Measurements from ENCODE around the gene NAT8. TPM values are rescaled to one million over a fixed set of nuclear protein-coding genes. Genes with fewer than 3 reads are reported as not detected.
A peak's percentile ranks its signal among the peaks of the same experiment; 100 is the strongest.

NAT8 gene
- total RNA-seq, 1 donor from 2014 or later, result not detected

- H3K27me3 Mint-ChIP-seq (ENCODE audit: unreplicated experiment), result no peaks in the 10 kb centered on the region
- TF ChIP-seq CTCF (IDR thresholded peaks at IDR 0.05), result no peak
- H3K4me3 Mint-ChIP-seq (ENCODE audit: unreplicated experiment), result no peak overlapping the region
- DNase-seq (ENCODE audit: extremely low spot score, unreplicated experiment), result no peak
- H3K9me3 Mint-ChIP-seq (ENCODE audit: unreplicated experiment), result no peaks in the 10 kb centered on the region
- H3K4me1 Mint-ChIP-seq (ENCODE audit: unreplicated experiment), result no peaks in the 10 kb centered on the region
- no peak overlapping the region for H3K27ac Mint-ChIP-seq (ENCODE audit: unreplicated experiment)
- H3K36me3 Mint-ChIP-seq (ENCODE audit: unreplicated experiment), result peaks cover 25% of the 10 kb centered on the region
Measured at GRCh38 chr2:73601780-73602179, 40.4 kb downstream of the NAT8 start.

GRCh38 chr2:73594251-73594650 lies 48.0 kb downstream of the NAT8 start:
- no peak for DNase-seq (ENCODE audit: extremely low spot score, unreplicated experiment)
- no peak for TF ChIP-seq CTCF (IDR thresholded peaks at IDR 0.05)
- Mint-ChIP-seq H3K4me1 (ENCODE audit: unreplicated experiment) (peaks cover 18% of the 10 kb centered on the region), H3K4me3 (ENCODE audit: unreplicated experiment) (no peak overlapping the region), H3K9me3 (ENCODE audit: unreplicated experiment) (peaks cover 11% of the 10 kb centered on the region), H3K27me3 (ENCODE audit: unreplicated experiment) (no peaks in the 10 kb centered on the region), H3K36me3 (ENCODE audit: unreplicated experiment) (peaks cover 4% of the 10 kb centered on the region), H3K27ac (ENCODE audit: unreplicated experiment) (peak overlapping the region; percentile 12)

- Mint-ChIP-seq H3K9me3 (ENCODE audit: unreplicated experiment) (peaks cover 11% of the 10 kb centered on the region), H3K4me1 (ENCODE audit: unreplicated experiment) (peaks cover 18% of the 10 kb centered on the region), H3K36me3 (ENCODE audit: unreplicated experiment) (peaks cover 4% of the 10 kb centered on the region), H3K27ac (ENCODE audit: unreplicated experiment) (peak overlapping the region; percentile 12), H3K27me3 (ENCODE audit: unreplicated experiment) (no peaks in the 10 kb centered on the region), H3K4me3 (ENCODE audit: unreplicated experiment) (no peak overlapping the region)
- DNase-seq (ENCODE audit: extremely low spot score, unreplicated experiment), result no peak
- no peak for TF ChIP-seq CTCF (IDR thresholded peaks at IDR 0.05)
Measured at GRCh38 chr2:73593680-73594079, 48.5 kb downstream of the NAT8 start.

Other genes starting within 250 kb of the NAT8 start
- 16.2 and 16.7 TPM in 2 replicates for gene TPRKB, start 94.9 kb upstream of the NAT8 start, total RNA-seq
- 24.7 and 25.0 TPM in 2 replicates for gene DUSP11, start 137.7 kb upstream of the NAT8 start, total RNA-seq
- gene C2orf78, start 141.8 kb upstream of the NAT8 start, total RNA-seq, result not detected in 2 replicates
- 34.6 and 39.1 TPM in 2 replicates for gene STAMBP, start 186.5 kb upstream of the NAT8 start, total RNA-seq

Measured in osteocyte (in vitro differentiated cells).